Raji (cell line): ENCODE measurements around the gene RAB3GAP2.

Experiments
- POLR2A ChIP-seq: IDR thresholded peaks from 2 replicates; pipeline ENCODE4 v1.6.1; 2011; ENCODE audit warnings: low read depth, low read length, control low read depth; ENCODE audit not compliant: insufficient read depth

RAB3GAP2 gene

DNA sequence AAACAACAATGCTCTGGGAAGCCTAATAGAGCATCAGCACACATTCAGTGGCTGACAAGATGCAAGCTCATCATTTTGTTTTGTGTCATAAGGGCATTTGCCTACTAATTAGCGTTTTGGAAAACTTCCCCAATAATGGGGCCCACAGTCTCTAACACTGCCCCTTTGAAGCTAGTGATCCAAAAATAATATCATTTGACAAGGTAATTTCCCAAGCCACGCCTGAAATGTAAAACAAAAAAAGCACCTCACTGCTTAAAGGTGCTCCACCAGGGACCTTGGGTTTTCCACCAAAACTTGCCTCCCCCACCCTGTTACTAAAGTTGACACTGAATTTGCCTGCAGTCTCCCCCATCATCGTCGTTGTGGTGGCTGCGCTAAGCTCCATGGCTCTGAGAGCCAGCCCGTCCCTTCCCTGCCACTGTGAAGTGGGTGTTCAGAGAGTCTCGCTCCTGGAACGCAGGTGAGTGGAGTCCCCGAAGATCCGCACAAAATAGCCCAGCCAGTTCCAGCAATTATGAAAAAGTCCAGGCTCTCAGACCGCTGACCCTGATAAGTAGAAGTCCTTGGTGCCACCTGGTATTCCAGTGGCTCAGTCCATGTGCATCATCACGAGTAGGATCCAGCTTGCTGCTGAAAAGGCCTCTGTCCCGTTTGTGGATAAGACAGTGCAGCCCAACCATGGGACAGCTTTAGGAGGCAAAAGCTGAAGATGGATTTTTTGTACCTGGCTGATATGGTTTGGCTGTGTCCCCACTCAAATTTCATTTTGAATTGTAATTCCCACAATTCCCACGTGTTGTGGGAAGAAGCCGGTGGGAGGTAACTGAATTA, 52.2 kb downstream of the RAB3GAP2 start:
- TF ChIP-seq POLR2A, result peak; percentile 61

DNA sequence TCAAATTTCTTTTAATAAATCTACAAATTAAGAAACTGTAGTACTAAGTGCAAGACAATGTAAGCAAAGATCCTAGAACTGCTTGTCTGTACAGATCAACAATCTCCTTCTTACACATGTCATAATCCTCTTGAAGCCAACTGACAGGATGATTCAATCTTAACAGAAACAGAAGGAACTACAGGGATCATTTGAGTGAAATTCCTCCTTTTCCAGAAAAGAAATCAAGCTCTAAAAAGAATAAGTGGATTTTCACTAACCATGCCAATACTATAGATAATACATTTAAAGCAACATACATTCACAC, 53.2 kb downstream of the RAB3GAP2 start:
- TF ChIP-seq POLR2A, result no peak

DNA sequence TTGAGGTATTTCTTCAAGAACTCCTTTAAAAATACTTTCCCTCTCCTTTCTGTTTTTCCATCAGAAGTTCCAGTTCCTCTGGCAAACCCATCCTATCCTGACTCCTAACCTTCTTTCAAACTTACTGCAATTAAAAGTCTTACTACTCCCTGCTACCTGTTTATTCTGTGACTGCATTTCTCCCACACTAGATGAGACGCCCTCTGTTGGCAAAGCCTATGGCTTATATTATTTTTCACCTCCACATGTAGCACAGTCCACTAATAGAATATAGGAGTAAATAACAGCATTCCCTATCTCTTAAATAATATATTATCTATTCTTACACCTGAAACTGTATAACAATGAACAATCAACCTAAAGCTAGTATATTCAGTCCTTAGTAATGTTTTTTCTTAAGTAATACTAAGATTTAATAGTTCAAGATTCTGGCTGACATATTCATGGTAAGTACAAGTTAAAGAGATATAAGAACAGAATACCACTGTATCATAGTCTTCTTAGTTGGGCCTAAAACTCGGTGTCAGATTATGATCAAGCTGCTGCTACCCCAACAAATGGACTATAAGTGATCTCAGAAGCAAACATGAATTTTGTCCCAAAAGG, 54.8 kb downstream of the RAB3GAP2 start:
- no peak for TF ChIP-seq POLR2A

GRCh38 chr1:220213382-220213983, 58.8 kb downstream of the RAB3GAP2 start:
- TF ChIP-seq POLR2A, result no peak

- no peak for TF ChIP-seq POLR2A
Measured at GRCh38 chr1:220207411-220207810, 64.8 kb downstream of the RAB3GAP2 start.

DNA sequence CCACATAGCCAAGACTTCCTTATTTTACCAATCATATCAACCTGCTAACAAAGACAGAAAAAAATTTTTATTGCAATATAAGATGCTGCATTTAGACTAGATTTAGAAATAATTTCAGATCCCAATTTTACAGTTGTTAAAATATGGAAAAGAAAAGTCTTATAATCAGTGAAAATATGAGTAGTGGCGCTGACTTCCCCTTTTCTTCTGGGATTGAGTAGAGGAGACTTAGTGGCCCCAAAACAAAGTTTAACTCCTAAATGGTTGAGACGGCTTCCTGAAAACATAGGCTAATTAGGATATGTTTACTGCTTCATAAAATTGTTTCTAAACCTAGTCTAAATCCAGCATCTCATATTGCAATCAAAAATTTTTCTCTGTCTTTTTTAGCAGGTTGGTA, 68.4 kb downstream of the RAB3GAP2 start:
- TF ChIP-seq POLR2A, result no peak

- no peak for TF ChIP-seq POLR2A
Measured at GRCh38 chr1:220198186-220199005, 73.9 kb downstream of the RAB3GAP2 start.

DNA sequence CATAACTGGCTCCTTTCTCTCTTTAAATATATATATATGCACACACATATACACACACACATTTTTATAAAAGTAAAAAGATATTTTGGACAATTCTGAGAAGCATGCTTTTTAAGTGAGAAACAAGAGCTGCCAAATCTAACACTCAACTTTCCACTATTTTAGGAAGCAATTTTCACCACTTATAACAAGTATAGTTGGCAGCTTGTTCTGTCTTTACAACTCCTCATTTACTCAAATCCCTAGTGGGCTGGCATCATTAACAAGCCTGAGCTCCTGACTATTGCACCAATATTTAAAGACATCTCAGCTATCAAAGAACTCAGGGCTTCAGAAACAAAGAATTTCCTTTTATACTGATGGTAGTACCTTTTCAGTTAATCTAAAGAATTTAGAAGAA, 76.6 kb downstream of the RAB3GAP2 start:
- no peak for TF ChIP-seq POLR2A

- TF ChIP-seq POLR2A, result no peak
Measured at GRCh38 chr1:220189750-220190347, 82.4 kb downstream of the RAB3GAP2 start.

GRCh38 chr1:220188538-220188937, 83.7 kb downstream of the RAB3GAP2 start:
- no peak for TF ChIP-seq POLR2A

- no peak for TF ChIP-seq POLR2A
Measured at GRCh38 chr1:220186752-220187151, 85.5 kb downstream of the RAB3GAP2 start.

DNA sequence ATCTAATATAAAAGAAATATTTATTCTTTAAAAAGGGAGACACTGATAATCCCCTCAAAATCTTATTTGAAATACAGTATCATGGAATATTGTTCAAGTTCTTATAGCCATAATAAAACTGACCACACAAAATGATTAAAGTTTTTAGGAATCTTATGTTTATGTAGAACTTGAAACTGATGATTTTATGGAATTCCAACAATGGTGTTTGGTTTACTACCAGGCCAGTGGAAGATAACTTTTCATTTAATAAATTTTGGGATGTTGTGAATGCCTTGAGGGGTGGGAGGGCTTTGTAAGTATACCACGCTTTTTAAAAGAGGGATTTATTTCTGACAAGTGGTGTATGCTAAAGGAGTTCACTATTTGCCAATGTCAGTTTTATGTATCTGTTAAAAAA, 87.7 kb downstream of the RAB3GAP2 start:
- no peak for TF ChIP-seq POLR2A

DNA sequence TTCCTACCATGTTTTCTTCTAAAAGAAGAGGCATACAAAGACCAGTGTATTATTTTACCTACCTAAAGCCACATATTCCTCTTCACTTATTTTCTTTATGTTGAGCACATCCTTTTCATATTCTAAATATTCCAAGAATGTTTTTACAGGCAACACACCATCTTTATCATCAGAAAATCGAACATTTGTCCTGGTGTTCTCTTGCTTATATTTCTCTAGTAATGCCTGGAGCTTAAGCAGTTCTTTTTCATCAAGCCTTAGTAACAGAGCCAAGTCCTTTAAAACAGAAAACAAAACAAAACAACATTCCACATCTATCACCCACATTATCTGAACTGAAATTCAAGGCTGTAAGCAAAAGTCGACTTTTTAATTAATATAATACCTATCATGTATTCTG, 89.6 kb downstream of the RAB3GAP2 start:
- no peak for TF ChIP-seq POLR2A

DNA sequence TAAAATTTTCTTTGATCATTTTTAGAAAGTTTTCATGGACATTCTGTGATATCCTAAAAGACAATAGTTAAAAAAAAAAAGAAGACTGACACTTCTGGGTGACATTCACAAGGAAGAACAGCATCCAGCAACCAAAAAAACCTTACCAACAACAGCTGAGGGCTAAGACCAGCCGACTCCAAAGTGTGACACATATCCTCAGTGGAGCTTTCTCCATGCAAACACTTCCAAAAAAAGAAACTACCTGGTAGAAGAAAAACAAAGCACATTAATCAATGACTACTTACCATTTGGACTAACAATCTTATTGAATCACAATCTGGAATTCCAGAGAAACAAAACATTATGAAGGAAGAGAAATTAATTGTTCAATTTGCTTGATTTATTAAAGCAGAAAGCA, 90.1 kb downstream of the RAB3GAP2 start:
- no peak for TF ChIP-seq POLR2A

- TF ChIP-seq POLR2A, result no peak
Measured at GRCh38 chr1:220176540-220176939, 95.7 kb downstream of the RAB3GAP2 start.
